A549 (cell line): ENCODE data around the gene EFNB2.

Experiments used
- CEBPB ChIP-seq, 2 experiments: fragments of >200 bp in 1 of 2; sonication (Bioruptor Twin) in 1 of 2; formaldehyde crosslinking in 1 of 2; IDR thresholded peaks; 2 replicates each; pipeline ENCODE4 v1.6.1; 2012 to 2016
- E2F6 ChIP-seq: IDR thresholded peaks from 2 replicates; pipeline ENCODE4 v1.6.1; 2012; ENCODE audit warnings: low read depth, borderline replicate concordance
- EP300 ChIP-seq, 2 experiments: fragments of >200 bp; sonication (Bioruptor Twin); formaldehyde crosslinking; IDR thresholded peaks; 2 replicates in 1 of 2; 3 replicates in 1 of 2; pipeline ENCODE4 v1.6.1; 2016 to 2017
- JUN ChIP-seq, 2 experiments: fragments of >200 bp; sonication (Bioruptor Twin); formaldehyde crosslinking; IDR thresholded peaks; 2 replicates in 1 of 2; 3 replicates in 1 of 2; pipeline ENCODE4 v1.6.1; 2016 to 2017
- POLR2A ChIP-seq: IDR thresholded peaks from 2 replicates; pipeline ENCODE4 v1.6.1; 2012; ENCODE audit warnings: mild to moderate bottlenecking, low read length
- RAD21 ChIP-seq, 2 experiments: fragments of >200 bp in 1 of 2; sonication (Bioruptor Twin) in 1 of 2; formaldehyde crosslinking in 1 of 2; IDR thresholded peaks in 1 of 2; conservative IDR thresholded peaks in 1 of 2; 2 replicates in 1 of 2; 3 replicates in 1 of 2; pipeline ENCODE4 v1.6.1; 2012 to 2018; ENCODE audit warnings: inconsistent platforms in 1 of 2
- ZFP36 ChIP-seq: fragments of 450-650 bp; IDR thresholded peaks from 2 replicates; pipeline ENCODE4 v1.6.1; 2014; ENCODE audit warnings: borderline replicate concordance; ENCODE audit not compliant: partially characterized antibody
- TF ChIP-seq, protein P1 (sequence below): fragments of >200 bp; sonication (Bioruptor Twin); formaldehyde crosslinking; IDR thresholded peaks from 3 replicates; pipeline ENCODE4 v1.5.1; 2016

- TF ChIP-seq, protein P1, sequence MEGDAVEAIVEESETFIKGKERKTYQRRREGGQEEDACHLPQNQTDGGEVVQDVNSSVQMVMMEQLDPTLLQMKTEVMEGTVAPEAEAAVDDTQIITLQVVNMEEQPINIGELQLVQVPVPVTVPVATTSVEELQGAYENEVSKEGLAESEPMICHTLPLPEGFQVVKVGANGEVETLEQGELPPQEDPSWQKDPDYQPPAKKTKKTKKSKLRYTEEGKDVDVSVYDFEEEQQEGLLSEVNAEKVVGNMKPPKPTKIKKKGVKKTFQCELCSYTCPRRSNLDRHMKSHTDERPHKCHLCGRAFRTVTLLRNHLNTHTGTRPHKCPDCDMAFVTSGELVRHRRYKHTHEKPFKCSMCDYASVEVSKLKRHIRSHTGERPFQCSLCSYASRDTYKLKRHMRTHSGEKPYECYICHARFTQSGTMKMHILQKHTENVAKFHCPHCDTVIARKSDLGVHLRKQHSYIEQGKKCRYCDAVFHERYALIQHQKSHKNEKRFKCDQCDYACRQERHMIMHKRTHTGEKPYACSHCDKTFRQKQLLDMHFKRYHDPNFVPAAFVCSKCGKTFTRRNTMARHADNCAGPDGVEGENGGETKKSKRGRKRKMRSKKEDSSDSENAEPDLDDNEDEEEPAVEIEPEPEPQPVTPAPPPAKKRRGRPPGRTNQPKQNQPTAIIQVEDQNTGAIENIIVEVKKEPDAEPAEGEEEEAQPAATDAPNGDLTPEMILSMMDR, result no peak
- TF ChIP-seq JUN (IDR thresholded peaks at IDR 0.05), result no peak
- TF ChIP-seq POLR2A, result no peak
- no peak for TF ChIP-seq EP300 (IDR thresholded peaks at IDR 0.05)
- TF ChIP-seq RAD21 (conservative IDR thresholded peaks at IDR 0.05 in 1 of 2, IDR thresholded peaks at IDR 0.05 in 1 of 2), result no peak
- TF ChIP-seq CEBPB (IDR thresholded peaks at IDR 0.05), result no peak
- no peak for TF ChIP-seq ZFP36
- TF ChIP-seq E2F6, result no peak
Observed at GRCh38 chr13:106555631-106556328, 20.3 kb upstream of the EFNB2 start.
